C4-2B (cell line): ENCODE measurements around the gene PIR.

Experiments used
- CTCF ChIP-seq: fragments of 450-650 bp; conservative IDR thresholded peaks from 2 replicates; pipeline ENCODE4 v1.5.1; 2017; ENCODE audit warnings: mild to moderate bottlenecking
- ZFX ChIP-seq: fragments of 450-650 bp; IDR thresholded peaks from 2 replicates; pipeline ENCODE4 v1.6.1; 2017

DNA sequence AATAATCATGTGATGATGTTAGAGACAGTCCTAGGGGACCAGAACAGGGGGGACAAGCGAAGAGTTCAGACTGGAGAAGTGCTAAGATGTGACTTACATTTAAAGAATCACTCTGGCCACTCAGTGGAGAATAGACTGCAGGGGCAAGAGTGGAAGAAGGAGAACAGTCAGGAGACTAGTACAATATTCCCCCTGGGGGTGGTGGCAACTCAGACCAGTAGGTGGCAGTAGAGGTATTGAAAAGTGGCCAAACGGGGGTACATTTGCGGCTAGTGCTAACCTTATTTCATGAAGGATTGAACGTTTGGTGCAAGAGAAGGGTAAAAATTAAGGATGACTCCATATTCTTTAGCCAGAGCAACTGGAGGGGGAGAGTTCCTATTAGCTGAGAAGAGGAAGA is 4.7 kb upstream of the PIR start:
- TF ChIP-seq CTCF (peak; percentile 77), ZFX (no peak)
